Gastroesophageal sphincter (tissue), 3 donors: Measurements from ENCODE around the gene RETNLB.

Experiments
- CTCF ChIP-seq, 4 experiments: fragments of 200-600 bp in 2 of 4; fragments of 450-650 bp in 2 of 4; sonication (generic) in 1 of 4; IDR thresholded peaks; one replicate each; pipeline ENCODE4 v1.5.1; 2017 to 2019; ENCODE audit warnings: antibody characterized with exemption in 4 of 4, mild to moderate bottlenecking in 2 of 4, moderate library complexity in 2 of 4
- EP300 ChIP-seq: sonication (generic); formaldehyde crosslinking; IDR thresholded peaks from one replicate; pipeline ENCODE4 v1.6.1; 2017; ENCODE audit warnings: antibody characterized with exemption, mild to moderate bottlenecking

- TF ChIP-seq CTCF (IDR thresholded peaks at IDR 0.05) (no peak), EP300 (no peak)
Observed at GRCh38 chr3:108728934-108729333, 28.3 kb downstream of the RETNLB start.
